ENCODE measurements around the gene TXNDC16. TPM values are rescaled to one million over a fixed set of nuclear protein-coding genes. Genes with fewer than 3 reads are reported as not detected.

TXNDC16 gene
- total and polyA plus RNA-seq, 9 of the 15 experiments (the other 6 are each of a cell fraction or from before 2014, with no cell fraction given) = 1.8 to 6.2 (median 4.9) TPM

GRCh38 chr14:52443506-52443905, 108.8 kb downstream of the TXNDC16 start:
- H3K79me2 ChIP-seq (ENCODE audit: control insufficient read depth, insufficient read depth, low read length) = no peaks in the 10 kb centered on the region
- BruUV-seq (replicated peaks) = no TSS peak
- intact Hi-C loops (cut with micrococcal nuclease) = no loop called here
- H2AFZ ChIP-seq (ENCODE audit: low read depth, low read length) = no peak overlapping the region
- H3K9me3 ChIP-seq (replicated peaks; ENCODE audit: control insufficient read depth, insufficient read depth, low read depth, low read length) = no peaks in the 10 kb centered on the region
- no peak overlapping the region for H3K4me2 ChIP-seq (ENCODE audit: insufficient read depth, low read length)
- no peaks in the 10 kb centered on the region for H4K20me1 ChIP-seq (replicated peaks; ENCODE audit: control insufficient read depth, insufficient read depth, low read length)
- POLR2A ChIA-PET = no interaction called here
- H3K4me1 ChIP-seq (replicated peaks in 1 of 2; ENCODE audit: control insufficient read depth in 2 of 2, insufficient read depth in 2 of 2, low read length in 2 of 2) = no peaks in the 10 kb centered on the region
- no peaks in the 10 kb centered on the region; the same call in 2 of the 3 replicates for H3K36me3 ChIP-seq (ENCODE audit: control insufficient read depth, insufficient read depth, low read length)
- DNase-seq (ENCODE audit: extremely low read depth in 1 of 4, low spot score in 3 of 4) (no peak), ATAC-seq (no peak), FAIRE-seq (no peak)
- H3K27ac ChIP-seq (ENCODE audit: extremely low read depth, low read depth, low read length) = no peak overlapping the region
- no peak overlapping the region for H3K4me3 ChIP-seq
- CTCF ChIA-PET (ENCODE audit: low intra/inter-chr PET ratio) = no interaction called here
- no peak for TF ChIP-seq CBX1 (IDR thresholded peaks at IDR 0.05; ENCODE audit: low read depth)
- TF ChIP-seq, protein P1, sequence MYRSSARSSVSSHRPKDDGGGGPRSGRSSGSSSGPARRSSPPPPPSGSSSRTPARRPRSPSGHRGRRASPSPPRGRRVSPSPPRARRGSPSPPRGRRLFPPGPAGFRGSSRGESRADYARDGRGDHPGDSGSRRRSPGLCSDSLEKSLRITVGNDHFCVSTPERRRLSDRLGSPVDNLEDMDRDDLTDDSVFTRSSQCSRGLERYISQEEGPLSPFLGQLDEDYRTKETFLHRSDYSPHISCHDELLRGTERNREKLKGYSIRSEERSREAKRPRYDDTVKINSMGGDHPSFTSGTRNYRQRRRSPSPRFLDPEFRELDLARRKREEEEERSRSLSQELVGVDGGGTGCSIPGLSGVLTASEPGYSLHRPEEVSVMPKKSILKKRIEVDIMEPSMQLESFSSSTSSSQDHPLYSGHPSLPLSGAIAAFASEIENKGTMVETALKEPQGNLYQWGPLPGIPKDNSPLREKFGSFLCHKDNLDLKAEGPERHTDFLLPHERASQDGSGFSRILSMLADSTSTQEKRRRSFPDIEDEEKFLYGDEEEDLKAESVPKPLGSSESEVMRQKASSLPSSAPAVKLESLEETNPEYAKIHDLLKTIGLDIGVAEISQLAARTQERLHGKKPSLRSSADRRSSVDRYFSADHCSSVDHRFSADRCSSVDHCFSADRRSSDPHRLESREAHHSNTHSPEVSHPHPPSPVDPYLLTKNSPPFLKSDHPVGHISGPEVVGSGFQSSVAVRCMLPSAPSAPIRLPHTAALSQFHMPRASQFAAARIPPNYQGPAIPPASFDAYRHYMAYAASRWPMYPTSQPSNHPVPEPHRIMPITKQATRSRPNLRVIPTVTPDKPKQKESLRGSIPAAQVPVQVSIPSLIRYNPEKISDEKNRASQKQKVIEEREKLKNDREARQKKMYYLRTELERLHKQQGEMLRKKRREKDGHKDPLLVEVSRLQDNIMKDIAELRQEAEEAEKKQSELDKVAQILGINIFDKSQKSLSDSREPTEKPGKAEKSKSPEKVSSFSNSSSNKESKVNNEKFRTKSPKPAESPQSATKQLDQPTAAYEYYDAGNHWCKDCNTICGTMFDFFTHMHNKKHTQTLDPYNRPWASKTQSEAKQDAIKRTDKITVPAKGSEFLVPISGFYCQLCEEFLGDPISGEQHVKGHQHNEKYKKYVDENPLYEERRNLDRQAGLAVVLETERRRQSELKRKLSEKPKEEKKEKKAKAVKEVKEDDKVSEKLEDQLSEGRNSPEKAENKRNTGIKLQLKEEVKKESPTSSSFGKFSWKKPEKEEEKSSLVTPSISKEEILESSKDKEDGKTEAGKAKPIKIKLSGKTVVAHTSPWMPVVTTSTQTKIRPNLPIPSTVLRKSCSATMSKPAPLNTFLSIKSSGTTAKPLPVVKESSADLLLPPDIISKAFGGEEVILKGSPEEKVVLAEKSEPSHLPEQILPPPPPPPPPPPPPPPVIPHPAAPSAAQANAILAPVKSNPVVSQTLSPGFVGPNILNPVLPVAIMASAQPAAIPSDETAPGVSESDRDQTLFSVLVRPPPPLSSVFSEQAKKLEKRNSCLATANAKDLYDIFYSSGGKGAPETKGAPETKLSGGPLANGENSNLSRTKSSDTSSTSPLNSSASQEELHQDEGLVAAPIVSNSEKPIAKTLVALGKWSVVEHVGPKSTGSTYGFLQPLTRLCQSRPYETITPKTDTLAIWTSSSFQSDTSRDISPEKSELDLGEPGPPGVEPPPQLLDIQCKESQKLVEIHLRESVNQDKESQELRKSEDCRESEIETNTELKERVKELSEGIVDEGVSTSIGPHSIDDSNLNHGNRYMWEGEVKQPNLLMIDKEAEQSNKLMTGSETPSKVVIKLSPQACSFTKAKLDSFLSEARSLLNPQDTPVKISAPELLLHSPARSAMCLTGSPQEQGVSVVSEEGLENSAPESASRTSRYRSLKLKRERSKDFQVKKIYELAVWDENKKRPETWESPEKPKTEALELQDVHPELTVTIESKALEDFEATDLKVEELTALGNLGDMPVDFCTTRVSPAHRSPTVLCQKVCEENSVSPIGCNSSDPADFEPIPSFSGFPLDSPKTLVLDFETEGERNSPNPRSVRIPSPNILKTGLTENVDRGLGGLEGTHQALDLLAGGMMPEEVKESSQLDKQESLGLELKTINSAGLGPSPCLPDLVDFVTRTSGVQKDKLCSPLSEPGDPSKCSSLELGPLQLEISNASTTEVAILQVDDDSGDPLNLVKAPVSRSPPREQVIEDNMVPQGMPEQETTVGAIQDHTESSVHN (IDR thresholded peaks at IDR 0.05; ENCODE audit: borderline replicate concordance in 1 of 2, low read depth in 1 of 2) = no peak
- TF ChIP-seq MTA2 (IDR thresholded peaks at IDR 0.05; ENCODE audit: low read depth) = no peak
- TF ChIP-seq SIN3A (IDR thresholded peaks at IDR 0.05; ENCODE audit: borderline replicate concordance in 2 of 2, control insufficient read depth in 1 of 2, low read depth in 2 of 2, low read length in 2 of 2) = no peak
- no peak for TF ChIP-seq KAT2B (IDR thresholded peaks at IDR 0.05; ENCODE audit: low read depth, low read length)
- in situ Hi-C loops (cut with MboI) = no loop called here
- H3K9me1 ChIP-seq (ENCODE audit: control insufficient read depth, insufficient read depth, low read length) = no peaks in the 10 kb centered on the region
- no peak overlapping the region for H3K9ac ChIP-seq (ENCODE audit: insufficient read depth in 1 of 2, low read depth in 2 of 2, low read length in 2 of 2)
- H3K27me3 ChIP-seq (ENCODE audit: control insufficient read depth in 2 of 2, insufficient read depth in 2 of 2, low read length in 2 of 2) = no peaks in the 10 kb centered on the region

Data from K562 (cell line).